H9 (cell line): ENCODE measurements around the gene LRP1-AS. TPM values are rescaled to one million over a fixed set of nuclear protein-coding genes. Genes with fewer than 3 reads are reported as not detected.

Source experiments
- DNase-seq: peaks from one replicate; pipeline ENCODE4 v3.0.0-alpha.2; 2017
- H2AFZ ChIP-seq: one replicate; pipeline ENCODE4 v1.6.1; 2013; ENCODE audit warnings: mild to moderate bottlenecking, low read length, control low read depth, moderate library complexity
- H2AK5ac ChIP-seq: 2 replicates; pipeline ENCODE4 v1.6.1; 2013; ENCODE audit warnings: low read length, control low read depth, mixed read lengths; ENCODE audit not compliant: insufficient read length
- H2BK120ac ChIP-seq: one replicate; pipeline ENCODE4 v1.6.1; 2013; ENCODE audit warnings: low read depth, mild to moderate bottlenecking, low read length, control low read depth, inconsistent platforms; ENCODE audit not compliant: poor library complexity, severe bottlenecking
- H2BK12ac ChIP-seq: 2 replicates; pipeline ENCODE4 v1.6.1; 2013; ENCODE audit warnings: low read length, control low read depth, mixed read lengths, low read depth; ENCODE audit not compliant: insufficient read length
- H2BK15ac ChIP-seq: 2 replicates; pipeline ENCODE4 v1.6.1; 2013; ENCODE audit warnings: low read depth, low read length, control low read depth
- H2BK20ac ChIP-seq: one replicate; pipeline ENCODE4 v1.6.1; 2013; ENCODE audit warnings: low read depth, mild to moderate bottlenecking, low read length, control low read depth, inconsistent platforms; ENCODE audit not compliant: poor library complexity, severe bottlenecking
- H2BK5ac ChIP-seq: 2 replicates; pipeline ENCODE4 v1.6.1; 2013; ENCODE audit warnings: low read length, control low read depth, mixed read lengths; ENCODE audit not compliant: insufficient read length
- H3K14ac ChIP-seq: 2 replicates; pipeline ENCODE4 v1.6.1; 2013; ENCODE audit warnings: low read length, control low read depth; ENCODE audit not compliant: insufficient read depth
- H3K18ac ChIP-seq: 2 replicates; pipeline ENCODE4 v1.6.1; 2013; ENCODE audit warnings: low read depth, mild to moderate bottlenecking, mixed read lengths, low read length, control low read depth; ENCODE audit not compliant: insufficient read length
- H3K23ac ChIP-seq: 2 replicates; pipeline ENCODE4 v1.6.1; 2013; ENCODE audit warnings: low read length, control low read depth, mixed read lengths, low read depth; ENCODE audit not compliant: insufficient read length
- H3K23me2 ChIP-seq: 2 replicates; pipeline ENCODE4 v1.6.1; 2013; ENCODE audit warnings: low read depth, mild to moderate bottlenecking, mixed read lengths, low read length, control low read depth; ENCODE audit not compliant: insufficient read length, poor library complexity, severe bottlenecking
- H3K27ac ChIP-seq: 2 replicates; pipeline ENCODE4 v1.5.1; 2013; ENCODE audit warnings: low read length, control low read depth, mixed read lengths, low read depth; ENCODE audit not compliant: insufficient read length
- H3K27me3 ChIP-seq: 2 replicates; pipeline ENCODE4 v1.6.1; 2013; ENCODE audit warnings: low read length, control low read depth, inconsistent platforms; ENCODE audit not compliant: insufficient read depth
- H3K4ac ChIP-seq: 2 replicates; pipeline ENCODE4 v1.6.1; 2013; ENCODE audit warnings: low read depth, mild to moderate bottlenecking, control low read depth, inconsistent platforms, low read length, moderate library complexity
- H3K4me1 ChIP-seq: 2 replicates; pipeline ENCODE4 v1.6.1; 2013; ENCODE audit warnings: low read length, control low read depth, inconsistent platforms; ENCODE audit not compliant: insufficient read depth
- H3K4me2 ChIP-seq: 2 replicates; pipeline ENCODE4 v1.6.1; 2013; ENCODE audit warnings: low read length, control low read depth, mixed read lengths; ENCODE audit not compliant: insufficient read length, insufficient read depth
- H3K56ac ChIP-seq: 2 replicates; pipeline ENCODE4 v1.6.1; 2013; ENCODE audit warnings: low read depth, mild to moderate bottlenecking, mixed read lengths, low read length, control low read depth; ENCODE audit not compliant: insufficient read length
- H3K79me1 ChIP-seq: 2 replicates; pipeline ENCODE4 v1.6.1; 2013; ENCODE audit warnings: low read depth, mild to moderate bottlenecking, moderate library complexity, low read length, control low read depth, inconsistent platforms; ENCODE audit not compliant: insufficient read depth, poor library complexity, severe bottlenecking
- H3K79me2 ChIP-seq: 2 replicates; pipeline ENCODE4 v1.6.1; 2013; ENCODE audit warnings: low read length, control low read depth, inconsistent platforms; ENCODE audit not compliant: insufficient read depth
- H3K9ac ChIP-seq: 2 replicates; pipeline ENCODE4 v1.6.1; 2013; ENCODE audit warnings: low read length, control low read depth, mixed read lengths; ENCODE audit not compliant: insufficient read length; ENCODE audit errors: extremely low read depth
- H3K9me3 ChIP-seq: one replicate; pipeline ENCODE4 v1.6.1; 2013; ENCODE audit warnings: low read depth, low read length, inconsistent platforms; ENCODE audit not compliant: control insufficient read depth
- H3T11ph ChIP-seq: one replicate; pipeline ENCODE4 v1.6.1; 2013; ENCODE audit warnings: mild to moderate bottlenecking, low read length, control low read depth, inconsistent platforms
- H4K20me1 ChIP-seq: one replicate; pipeline ENCODE4 v1.6.1; 2013; ENCODE audit not compliant: control insufficient read depth, insufficient read length, insufficient read depth
- H4K5ac ChIP-seq: 2 replicates; pipeline ENCODE4 v1.6.1; 2013; ENCODE audit warnings: low read depth, mild to moderate bottlenecking, mixed read lengths, low read length, control low read depth; ENCODE audit not compliant: insufficient read length
- H4K8ac ChIP-seq: replicated peaks from 2 replicates; pipeline ENCODE4 v1.6.1; 2013; ENCODE audit warnings: low read length, control low read depth, mixed read lengths, low read depth; ENCODE audit not compliant: insufficient read length
- H4K91ac ChIP-seq: 2 replicates; pipeline ENCODE4 v1.6.1; 2013; ENCODE audit warnings: low read depth, mild to moderate bottlenecking, moderate library complexity, mixed read lengths, low read length, control low read depth; ENCODE audit not compliant: insufficient read length
- H3K27ac Mint-ChIP-seq, 3 experiments: 2 replicates in 2 of 3; 3 replicates in 1 of 3; pipeline ENCODE4 v1.8.0; 2020 to 2021; ENCODE audit warnings: mixed read lengths in 3 of 3, mild to moderate bottlenecking in 1 of 3, moderate library complexity in 1 of 3
- H3K27me3 Mint-ChIP-seq: 2 replicates; pipeline ENCODE4 v1.8.0; 2021; ENCODE audit warnings: low read depth, mild to moderate bottlenecking, moderate library complexity, mixed read lengths
- H3K36me3 Mint-ChIP-seq, 3 experiments: 2 replicates in 2 of 3; 3 replicates in 1 of 3; pipeline ENCODE4 v1.8.0; 2020 to 2021; ENCODE audit warnings: low read depth in 3 of 3, mixed read lengths in 3 of 3; ENCODE audit not compliant: insufficient read depth in 1 of 3
- H3K4me1 Mint-ChIP-seq, 2 experiments: 2 replicates each; pipeline ENCODE4 v1.8.0; 2020; ENCODE audit warnings: mixed read lengths in 2 of 2
- H3K4me3 Mint-ChIP-seq, 2 experiments: 2 replicates in 1 of 2; 3 replicates in 1 of 2; pipeline ENCODE4 v1.8.0; 2020 to 2021; ENCODE audit warnings: mild to moderate bottlenecking in 2 of 2, mixed read lengths in 2 of 2, moderate library complexity in 1 of 2
- H3K9me3 Mint-ChIP-seq, 2 experiments: 2 replicates in 1 of 2; 3 replicates in 1 of 2; pipeline ENCODE4 v1.8.0; 2020; ENCODE audit warnings: mild to moderate bottlenecking in 2 of 2, mixed read lengths in 2 of 2, moderate library complexity in 1 of 2
- WGBS: extraction: QIAGEN DNeasy Blood & Tissue Kit; methylation state at CpG from one replicate; pipeline ENCODE4 v1.1.7; 2013; ENCODE audit warnings: missing lambda C conversion rate, low lambda C conversion rate, mixed read lengths; ENCODE audit not compliant: insufficient read length; ENCODE audit errors: extremely low coverage; 5-methylcytosine and 5-hydroxymethylcytosine counted together
- total RNA-seq: library from RNA; stranded (reverse); gene quantifications from 2 replicates; pipeline ENCODE4 v1.2.1, GENCODE V29; 2021
- TF ChIP-seq, protein P1 (sequence below): fragments of 200-600 bp; sonication (generic); conservative IDR thresholded peaks from 3 replicates; pipeline ENCODE4 v1.8.0; 2021; ENCODE audit warnings: antibody characterized with exemption, mild to moderate bottlenecking

The LRP1-AS gene
- total RNA-seq, 1 experiment from 2014 or later: not detected

DNA sequence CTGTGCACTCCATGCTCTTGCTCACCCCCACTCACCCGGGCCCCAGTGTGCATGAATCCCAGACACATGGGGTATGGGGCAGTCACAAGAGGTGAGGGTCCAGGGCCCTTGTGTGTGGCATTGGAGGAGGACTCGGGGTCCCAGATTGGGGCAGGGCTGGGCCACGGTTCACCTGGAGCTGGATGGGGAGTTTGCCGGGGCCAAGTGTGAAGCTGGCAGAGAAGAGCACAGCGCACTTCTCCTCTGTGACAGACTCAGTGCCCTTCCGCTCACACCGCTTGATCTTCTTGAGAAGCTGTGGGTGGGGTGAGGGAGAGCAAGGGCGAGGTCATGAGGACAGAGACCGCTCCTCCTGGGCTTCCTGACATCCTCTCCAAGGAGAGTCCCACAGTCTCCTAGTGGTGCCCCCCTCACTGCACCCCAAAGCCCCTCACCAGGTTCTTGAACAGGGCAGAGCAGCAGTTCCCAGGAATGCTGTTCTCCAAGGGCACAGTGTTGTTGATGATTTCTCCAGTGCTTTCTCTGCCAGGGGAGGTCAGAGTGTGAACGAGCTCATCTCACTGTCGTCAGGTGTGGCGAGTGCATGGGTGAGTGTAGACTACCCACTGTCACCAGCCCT is 43.0 kb downstream of the LRP1-AS start:
- no peaks in the 10 kb centered on the region for H3K79me1 ChIP-seq
- no peak overlapping the region for H3K4me2 ChIP-seq
- no peaks in the 10 kb centered on the region; the same call in 1 of the 2 replicates for H3K4me1 ChIP-seq
- H3K27ac ChIP-seq: no peak overlapping the region
- H3K18ac ChIP-seq: no peak overlapping the region
- no peak overlapping the region for H3K56ac ChIP-seq
- H2BK120ac ChIP-seq: no peak overlapping the region
- no peak overlapping the region for H4K91ac ChIP-seq
- Mint-ChIP-seq H3K36me3 (peaks cover 2 to 52% (median 37%) of the 10 kb centered on the region in 3 experiments), H3K4me1 (peaks cover 2 to 12% of the 10 kb centered on the region in 2 experiments), H3K4me3 (no peak overlapping the region), H3K27me3 (no peaks in the 10 kb centered on the region), H3K27ac (no peak overlapping the region), H3K9me3 (no peaks in the 10 kb centered on the region)
- no peak overlapping the region for H3K4ac ChIP-seq
- no peak overlapping the region for H3K14ac ChIP-seq
- no peak overlapping the region for H2AFZ ChIP-seq
- no peak overlapping the region for H4K5ac ChIP-seq
- no peaks in the 10 kb centered on the region for H3K27me3 ChIP-seq
- H2BK12ac ChIP-seq: no peak overlapping the region
- no peak overlapping the region for H3K23ac ChIP-seq
- H4K8ac ChIP-seq: no peak overlapping the region
- no peak for DNase-seq
- H3K23me2 ChIP-seq: no peaks in the 10 kb centered on the region
- H3K9me3 ChIP-seq: no peaks in the 10 kb centered on the region
- H3T11ph ChIP-seq: no peak overlapping the region
- H4K20me1 ChIP-seq: no peaks in the 10 kb centered on the region
- H3K9ac ChIP-seq: no peak overlapping the region
- H3K79me2 ChIP-seq: no peaks in the 10 kb centered on the region
- no peak overlapping the region for H2BK15ac ChIP-seq
- H2AK5ac ChIP-seq: no peak overlapping the region
- TF ChIP-seq, protein P1, sequence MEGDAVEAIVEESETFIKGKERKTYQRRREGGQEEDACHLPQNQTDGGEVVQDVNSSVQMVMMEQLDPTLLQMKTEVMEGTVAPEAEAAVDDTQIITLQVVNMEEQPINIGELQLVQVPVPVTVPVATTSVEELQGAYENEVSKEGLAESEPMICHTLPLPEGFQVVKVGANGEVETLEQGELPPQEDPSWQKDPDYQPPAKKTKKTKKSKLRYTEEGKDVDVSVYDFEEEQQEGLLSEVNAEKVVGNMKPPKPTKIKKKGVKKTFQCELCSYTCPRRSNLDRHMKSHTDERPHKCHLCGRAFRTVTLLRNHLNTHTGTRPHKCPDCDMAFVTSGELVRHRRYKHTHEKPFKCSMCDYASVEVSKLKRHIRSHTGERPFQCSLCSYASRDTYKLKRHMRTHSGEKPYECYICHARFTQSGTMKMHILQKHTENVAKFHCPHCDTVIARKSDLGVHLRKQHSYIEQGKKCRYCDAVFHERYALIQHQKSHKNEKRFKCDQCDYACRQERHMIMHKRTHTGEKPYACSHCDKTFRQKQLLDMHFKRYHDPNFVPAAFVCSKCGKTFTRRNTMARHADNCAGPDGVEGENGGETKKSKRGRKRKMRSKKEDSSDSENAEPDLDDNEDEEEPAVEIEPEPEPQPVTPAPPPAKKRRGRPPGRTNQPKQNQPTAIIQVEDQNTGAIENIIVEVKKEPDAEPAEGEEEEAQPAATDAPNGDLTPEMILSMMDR: no peak
- no peak overlapping the region for H2BK5ac ChIP-seq
- no peak overlapping the region for H2BK20ac ChIP-seq
- no CpG with 5 or more reads among the region's 12 CpGs for WGBS
